Neural progenitor cell (in vitro differentiated cells): ENCODE data around the gene CXCR5.

Experiments
- CTCF ChIP-seq: fragments of 200-600 bp; sonication (generic); IDR thresholded peaks from 2 replicates; pipeline ENCODE4 v1.5.1; 2017; ENCODE audit warnings: antibody characterized with exemption, mild to moderate bottlenecking
- EZH2phosphoT487 ChIP-seq: fragments of 200-600 bp; sonication (generic); IDR thresholded peaks from 2 replicates; pipeline ENCODE4 v1.6.1; 2017; ENCODE audit warnings: antibody characterized with exemption

GRCh38 chr11:118947091-118947490 is 63.4 kb downstream of the CXCR5 start:
- TF ChIP-seq CTCF = no peak
- TF ChIP-seq EZH2phosphoT487 = no peak
